ENCODE data around the gene CDC42BPB. TPM values are rescaled to one million over a fixed set of nuclear protein-coding genes. Genes with fewer than 3 reads are reported as not detected.

Gene CDC42BPB
- total and polyA plus RNA-seq, 2 of the 13 experiments (the other 11 are each of a cell fraction or from before 2014, with no cell fraction given), result 19.7 to 32.3 TPM

DNA sequence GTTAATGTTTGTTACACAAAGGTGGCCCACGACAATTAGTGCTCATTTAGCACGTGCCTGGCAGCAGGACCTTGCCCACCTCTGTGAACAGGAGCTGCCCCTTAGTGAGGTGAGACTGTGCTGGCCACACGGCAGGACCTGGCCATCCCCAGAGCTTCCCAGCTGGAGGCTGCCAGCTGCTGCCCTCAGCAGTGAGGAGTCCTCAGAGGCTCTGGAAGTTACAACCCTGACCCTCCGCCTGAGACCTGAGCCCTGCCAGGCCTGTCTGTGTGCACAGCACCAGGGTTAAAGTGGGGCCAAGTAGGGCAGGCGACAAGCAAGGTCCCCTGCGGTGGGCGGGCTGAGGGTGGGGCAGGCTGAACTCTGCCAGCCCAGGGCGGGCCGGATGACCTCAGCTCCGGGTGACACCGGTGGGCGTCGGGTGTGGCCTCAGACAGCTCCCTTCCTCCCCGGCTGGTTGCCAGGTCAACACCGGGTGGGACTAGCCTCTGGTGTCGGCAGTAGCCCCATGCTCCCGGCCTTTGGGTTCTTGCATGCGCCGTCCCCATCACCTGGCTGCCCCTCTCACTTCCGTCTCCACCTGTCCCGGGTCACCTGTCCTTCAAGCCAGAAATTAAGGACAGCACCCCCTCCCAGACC lies 17.5 kb upstream of the CDC42BPB start (continued):
- TF ChIP-seq PTBP1 (IDR thresholded peaks at IDR 0.05; ENCODE audit: low read depth, low read length, poor library complexity, severe bottlenecking), result no peak
- no peak for TF ChIP-seq SNAPC4 (CRISPR knock-in tag; IDR thresholded peaks at IDR 0.05)
- no peak for TF ChIP-seq ZNF124 (CRISPR knock-in tag; IDR thresholded peaks at IDR 0.05)
- TF ChIP-seq PHF20 (CRISPR knock-in tag; IDR thresholded peaks at IDR 0.05), result no peak
- no peak for TF ChIP-seq MXD4 (CRISPR knock-in tag; IDR thresholded peaks at IDR 0.05)
- no peak for TF ChIP-seq U2AF2 (IDR thresholded peaks at IDR 0.05; ENCODE audit: low read depth, low read length)
- TF ChIP-seq TEAD3 (CRISPR knock-in tag; optimal IDR thresholded peaks at IDR 0.05; ENCODE audit: borderline replicate concordance), result no peak
- no peak for TF ChIP-seq HNRNPLL (IDR thresholded peaks at IDR 0.05; ENCODE audit: low read depth, low read length, poor library complexity, severe bottlenecking)
- TF ChIP-seq ISX (CRISPR knock-in tag; conservative IDR thresholded peaks at IDR 0.05), result no peak
- no peak for TF ChIP-seq PHF5A (CRISPR knock-in tag; IDR thresholded peaks at IDR 0.05; ENCODE audit: low read depth, unreplicated experiment)
- TF ChIP-seq ZNF547 (CRISPR knock-in tag; IDR thresholded peaks at IDR 0.05), result no peak
- no peak for TF ChIP-seq PITX1 (CRISPR knock-in tag; IDR thresholded peaks at IDR 0.05)
- no peak for TF ChIP-seq MATR3 (CRISPR knock-in tag; IDR thresholded peaks at IDR 0.05)
- TF ChIP-seq REXO4 (CRISPR knock-in tag; IDR thresholded peaks at IDR 0.05; ENCODE audit: borderline replicate concordance), result no peak
